Raji (cell line): ENCODE data around the gene ZXDA.
"Not testable (repeated sequence)": the region's sequence is repeated elsewhere in the genome, so short reads cannot be mapped to it uniquely, and the experiment has no call there.

Source experiments
- POLR2A ChIP-seq: IDR thresholded peaks from 2 replicates; pipeline ENCODE4 v1.6.1; 2011; ENCODE audit warnings: low read depth, low read length, control low read depth; ENCODE audit not compliant: insufficient read depth

ZXDA gene, protein sequence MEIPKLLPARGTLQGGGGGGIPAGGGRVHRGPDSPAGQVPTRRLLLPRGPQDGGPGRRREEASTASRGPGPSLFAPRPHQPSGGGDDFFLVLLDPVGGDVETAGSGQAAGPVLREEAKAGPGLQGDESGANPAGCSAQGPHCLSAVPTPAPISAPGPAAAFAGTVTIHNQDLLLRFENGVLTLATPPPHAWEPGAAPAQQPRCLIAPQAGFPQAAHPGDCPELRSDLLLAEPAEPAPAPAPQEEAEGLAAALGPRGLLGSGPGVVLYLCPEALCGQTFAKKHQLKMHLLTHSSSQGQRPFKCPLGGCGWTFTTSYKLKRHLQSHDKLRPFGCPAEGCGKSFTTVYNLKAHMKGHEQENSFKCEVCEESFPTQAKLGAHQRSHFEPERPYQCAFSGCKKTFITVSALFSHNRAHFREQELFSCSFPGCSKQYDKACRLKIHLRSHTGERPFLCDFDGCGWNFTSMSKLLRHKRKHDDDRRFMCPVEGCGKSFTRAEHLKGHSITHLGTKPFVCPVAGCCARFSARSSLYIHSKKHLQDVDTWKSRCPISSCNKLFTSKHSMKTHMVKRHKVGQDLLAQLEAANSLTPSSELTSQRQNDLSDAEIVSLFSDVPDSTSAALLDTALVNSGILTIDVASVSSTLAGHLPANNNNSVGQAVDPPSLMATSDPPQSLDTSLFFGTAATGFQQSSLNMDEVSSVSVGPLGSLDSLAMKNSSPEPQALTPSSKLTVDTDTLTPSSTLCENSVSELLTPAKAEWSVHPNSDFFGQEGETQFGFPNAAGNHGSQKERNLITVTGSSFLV

DNA sequence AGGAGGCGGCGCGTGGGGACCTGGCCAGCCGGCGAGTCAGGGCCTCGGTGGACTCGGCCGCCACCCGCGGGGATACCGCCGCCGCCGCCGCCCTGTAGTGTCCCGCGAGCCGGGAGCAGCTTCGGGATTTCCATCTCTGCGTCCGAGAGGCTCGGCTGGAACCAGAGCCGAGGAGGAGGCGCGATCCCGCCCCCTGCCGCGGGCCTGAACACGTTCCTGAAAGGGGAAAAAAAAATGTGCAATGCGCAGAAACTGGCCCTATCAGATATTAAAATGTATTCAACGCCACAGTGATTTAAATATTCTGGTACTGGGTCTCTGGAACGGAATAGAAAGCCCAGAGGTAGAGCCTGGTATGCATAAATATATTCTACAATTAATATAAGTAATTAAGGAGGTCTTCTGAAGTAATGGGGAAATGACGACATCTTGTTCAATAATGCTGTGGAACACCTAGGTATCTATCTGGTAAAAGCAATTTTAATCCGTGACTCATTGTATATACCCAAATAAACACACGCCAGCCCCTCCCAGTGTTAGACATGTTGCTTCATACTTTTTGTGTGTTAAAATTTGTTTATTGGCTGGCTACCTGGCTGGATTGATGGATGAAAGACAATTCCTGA lies at the start of gene ZXDA:
TSS of gene ZXDA (minus strand) at position 172 of the 626 bp plus-strand sequence. CDS start at position 134, 38 bp downstream.
- TF ChIP-seq POLR2A = not testable (repeated sequence)

DNA sequence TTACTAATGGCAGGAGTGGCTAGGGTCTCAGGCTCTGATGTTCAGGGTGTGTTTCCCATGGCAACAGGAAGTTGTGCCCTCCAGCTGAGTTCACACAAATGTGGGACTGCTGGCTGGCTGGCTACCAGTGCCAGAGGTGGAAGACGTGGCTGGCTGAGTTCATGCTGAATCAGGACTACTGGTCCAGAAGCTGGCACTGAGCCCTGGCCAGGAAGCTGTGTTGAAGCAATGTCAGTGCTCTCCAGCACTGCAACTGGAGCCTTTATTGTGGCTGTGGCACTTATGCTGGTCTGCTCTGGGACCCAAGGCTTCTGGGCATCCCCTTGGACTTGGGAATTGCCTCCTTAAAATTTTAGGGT lies 42.0 kb upstream of the ZXDA start:
- TF ChIP-seq POLR2A = no peak

DNA sequence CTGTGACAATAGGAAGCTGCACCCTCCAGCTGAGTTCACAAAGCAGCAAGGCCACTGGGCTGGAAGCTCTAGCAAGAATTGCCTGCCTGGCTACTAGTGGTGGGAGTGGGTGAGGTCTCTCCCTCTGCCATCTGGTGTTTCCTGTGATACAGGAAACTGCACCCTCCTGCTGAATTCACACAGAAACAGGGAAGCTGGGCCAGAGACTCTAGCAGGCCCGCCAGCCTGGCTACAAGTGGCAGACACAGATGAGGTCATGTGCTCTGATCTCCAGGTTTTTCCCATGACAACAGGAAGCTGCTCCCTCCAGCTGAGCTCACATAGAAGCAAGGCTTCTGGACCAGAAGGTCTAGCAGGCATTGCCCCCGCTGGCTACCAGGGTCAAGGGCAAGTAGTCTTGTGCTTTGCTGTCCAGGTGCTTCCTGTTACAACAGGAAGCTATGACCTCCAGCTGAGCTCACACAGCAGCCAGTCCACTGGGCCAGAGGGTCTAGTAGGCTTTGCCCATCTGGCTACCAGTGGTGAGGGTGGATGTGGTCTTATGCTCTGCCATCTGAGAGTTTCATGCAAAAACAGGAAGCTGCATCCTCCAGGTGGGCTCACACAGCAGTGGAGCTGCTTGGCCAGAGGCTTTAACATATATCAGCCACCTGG lies 41.5 kb upstream of the ZXDA start:
- no peak for TF ChIP-seq POLR2A

DNA sequence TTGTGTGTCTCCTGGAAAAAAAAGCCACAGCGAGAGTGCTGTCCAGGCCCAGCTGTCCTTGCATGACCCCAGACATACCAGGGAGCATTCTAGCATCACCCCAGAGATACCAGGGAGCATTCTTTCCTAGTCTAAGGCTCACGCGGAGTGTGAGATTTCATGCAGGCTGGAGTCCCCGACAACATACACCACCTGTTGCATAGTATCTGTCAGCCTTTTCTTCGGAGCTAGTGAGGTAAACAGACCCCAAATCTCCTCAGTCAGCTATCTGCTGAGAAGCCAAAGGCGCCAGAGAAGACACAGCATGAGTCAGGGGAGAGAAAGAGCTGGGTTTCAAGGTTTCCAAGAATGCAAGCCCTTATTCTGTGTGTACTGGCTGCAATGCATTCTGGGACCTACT lies 23.1 kb upstream of the ZXDA start:
- TF ChIP-seq POLR2A = no peak

DNA sequence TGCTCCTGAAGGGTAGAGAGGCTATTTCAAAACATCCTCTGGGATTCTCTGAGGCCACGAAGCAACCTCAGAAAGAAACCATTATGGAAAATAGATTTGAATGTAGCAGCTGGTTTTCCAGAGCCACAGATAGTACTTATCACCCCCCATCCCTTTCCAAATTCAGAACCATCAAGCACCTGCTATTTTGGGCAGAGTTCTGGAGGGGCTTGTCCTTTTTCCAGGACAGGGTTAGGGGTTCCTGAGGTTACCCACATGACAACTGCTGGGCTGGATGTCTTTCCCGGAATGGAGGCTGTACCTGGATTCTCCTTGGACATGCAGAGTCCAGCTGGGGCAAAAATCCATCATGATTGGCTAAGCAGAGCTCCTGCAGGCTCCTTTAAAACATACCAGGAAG lies 22.0 kb upstream of the ZXDA start:
- no peak for TF ChIP-seq POLR2A

DNA sequence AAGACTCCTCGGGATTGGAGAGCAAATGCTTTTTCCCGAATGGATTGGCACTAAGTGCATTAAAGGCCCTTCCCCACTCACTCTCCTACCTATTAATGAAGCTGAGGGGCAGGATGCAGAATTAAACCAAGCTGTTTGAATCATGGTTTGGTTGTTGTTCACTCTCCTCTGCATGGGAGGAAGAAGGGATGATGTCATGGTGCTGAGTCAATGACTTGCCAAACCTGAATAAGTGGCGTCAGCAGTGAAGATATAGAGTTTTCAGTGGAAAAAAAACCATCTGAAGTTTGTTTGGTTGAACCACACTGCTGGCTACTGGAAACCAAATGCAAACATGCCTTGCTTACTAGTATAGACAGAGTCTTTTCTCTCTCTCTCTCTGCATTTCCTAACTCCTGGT lies 19.8 kb upstream of the ZXDA start:
- TF ChIP-seq POLR2A = no peak

DNA sequence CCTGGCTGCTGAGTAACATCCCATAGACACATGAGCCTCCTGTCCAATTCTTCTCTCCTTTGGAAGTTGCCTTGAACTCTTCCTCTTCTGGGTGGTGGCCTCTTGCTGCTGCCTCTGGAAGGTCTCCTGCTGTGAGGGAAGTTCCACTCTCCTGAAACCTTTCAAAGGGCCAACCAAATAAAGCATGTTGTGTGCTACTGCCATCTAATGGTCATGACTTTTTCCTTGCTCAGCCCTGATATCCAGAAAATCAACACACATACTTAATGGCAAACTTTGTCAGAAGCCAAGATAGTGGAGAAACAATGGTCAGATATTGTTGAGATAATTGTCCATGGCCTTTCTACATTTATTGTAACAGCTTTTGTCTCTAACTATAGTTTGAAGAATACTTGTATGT lies 19.1 kb upstream of the ZXDA start:
- TF ChIP-seq POLR2A = no peak

DNA sequence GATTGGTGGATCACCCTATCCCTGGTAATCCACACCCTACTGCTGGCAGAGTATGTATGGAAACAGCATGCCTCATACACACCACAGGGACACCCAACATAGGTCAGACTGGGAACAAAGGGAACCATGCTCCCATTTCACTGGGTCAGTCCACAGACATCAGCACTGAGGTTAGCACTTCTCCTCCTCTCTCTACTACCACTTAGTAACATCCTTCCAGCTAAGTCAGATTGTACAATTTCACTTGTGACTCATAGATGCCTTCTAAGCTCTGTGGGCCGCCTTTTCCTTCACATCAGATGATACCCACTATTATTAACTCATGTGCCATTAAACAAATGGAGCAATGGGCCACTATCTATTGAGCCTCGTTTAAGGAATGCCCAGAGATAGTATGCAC lies 15.5 kb upstream of the ZXDA start:
- TF ChIP-seq POLR2A = no peak

DNA sequence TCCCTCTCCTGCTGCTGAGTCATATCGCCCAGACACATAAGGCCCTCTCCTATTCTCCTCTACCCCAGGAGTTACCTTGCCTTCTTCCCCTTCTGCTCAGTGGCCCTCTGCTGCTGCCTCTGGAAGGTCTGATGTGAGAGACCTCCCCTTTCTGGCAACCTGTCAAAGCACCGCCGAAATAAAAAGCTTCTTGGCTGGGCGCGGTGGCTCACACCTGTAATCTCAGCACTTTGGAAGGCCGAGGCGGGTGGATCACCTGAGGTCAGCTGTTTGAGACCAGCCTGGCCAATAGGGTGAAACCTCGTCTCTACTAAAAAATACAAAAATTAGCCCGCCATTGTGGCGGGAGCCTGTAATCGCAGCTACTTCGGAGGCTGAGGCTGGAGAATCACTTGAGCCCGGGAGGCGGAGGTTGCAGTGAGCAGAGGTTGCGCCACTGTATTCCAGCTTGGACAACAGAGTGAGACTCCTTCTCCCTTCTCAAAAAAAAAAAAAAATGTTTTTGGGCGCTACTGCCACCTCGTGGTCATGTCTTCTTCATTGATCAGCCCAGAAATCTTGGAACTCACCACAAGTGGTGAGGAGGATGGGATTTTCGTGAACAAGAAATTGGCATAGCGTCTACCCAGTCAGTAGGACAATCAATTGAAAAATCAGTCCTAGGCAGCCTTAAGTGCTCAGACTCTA lies 8.6 kb upstream of the ZXDA start:
- TF ChIP-seq POLR2A = no peak

DNA sequence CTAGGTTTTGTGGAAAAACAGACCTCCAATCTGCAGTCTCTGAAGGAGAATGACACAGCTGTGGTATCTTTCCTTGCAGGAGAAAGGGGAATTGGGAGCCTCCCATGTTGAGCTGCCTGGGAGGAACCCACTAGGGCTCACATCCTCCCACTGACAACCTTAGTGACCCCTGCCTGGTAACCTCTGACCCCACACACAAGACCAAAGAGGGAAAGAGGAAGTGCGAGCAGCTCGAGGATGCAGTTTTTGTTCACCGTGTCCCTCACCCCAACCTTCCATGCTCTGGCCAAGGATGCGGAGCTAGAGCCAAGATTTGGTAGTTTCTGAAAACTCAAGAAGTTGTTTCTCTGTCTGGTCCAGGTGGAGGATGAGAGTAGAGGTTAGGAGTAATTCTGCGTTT lies 5.4 kb upstream of the ZXDA start:
- TF ChIP-seq POLR2A = no peak

DNA sequence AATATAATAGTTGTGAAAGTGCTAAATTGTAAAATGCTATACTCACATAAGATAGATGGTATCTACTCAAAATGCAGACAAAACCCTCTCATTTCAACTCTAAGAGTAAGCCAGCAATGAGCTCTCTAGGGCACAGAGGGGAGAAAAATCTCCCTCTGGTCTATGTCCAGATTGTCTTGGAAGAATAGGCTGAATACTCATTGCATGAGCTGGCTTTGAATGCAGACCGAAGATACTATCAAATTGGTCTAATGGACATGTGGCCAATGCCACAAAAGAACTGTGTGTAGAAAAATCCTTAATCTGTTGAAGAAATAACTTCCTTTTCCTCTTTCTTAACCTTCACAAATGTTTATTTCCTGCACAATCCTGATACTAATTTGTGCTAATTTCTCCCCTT lies 3.5 kb downstream of the ZXDA start:
- TF ChIP-seq POLR2A = no peak

DNA sequence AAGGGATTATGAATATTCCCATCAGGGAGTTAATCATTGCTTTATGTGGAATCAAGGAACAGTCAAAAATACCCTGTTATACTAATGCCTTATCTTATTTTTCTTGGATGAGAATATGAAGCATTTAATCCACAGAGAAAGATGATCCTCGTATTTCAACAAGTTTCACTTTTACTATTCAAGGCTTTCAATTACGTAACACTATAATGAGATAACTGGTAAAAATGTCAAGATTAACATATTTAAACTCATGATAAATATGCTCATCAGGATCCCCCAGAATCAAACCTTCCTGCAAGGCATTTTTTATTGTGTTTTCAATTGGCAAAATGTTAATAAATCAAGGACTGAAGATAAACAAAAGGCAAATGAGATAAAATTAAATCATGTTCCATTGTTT lies 5.1 kb downstream of the ZXDA start:
- TF ChIP-seq POLR2A = no peak

DNA sequence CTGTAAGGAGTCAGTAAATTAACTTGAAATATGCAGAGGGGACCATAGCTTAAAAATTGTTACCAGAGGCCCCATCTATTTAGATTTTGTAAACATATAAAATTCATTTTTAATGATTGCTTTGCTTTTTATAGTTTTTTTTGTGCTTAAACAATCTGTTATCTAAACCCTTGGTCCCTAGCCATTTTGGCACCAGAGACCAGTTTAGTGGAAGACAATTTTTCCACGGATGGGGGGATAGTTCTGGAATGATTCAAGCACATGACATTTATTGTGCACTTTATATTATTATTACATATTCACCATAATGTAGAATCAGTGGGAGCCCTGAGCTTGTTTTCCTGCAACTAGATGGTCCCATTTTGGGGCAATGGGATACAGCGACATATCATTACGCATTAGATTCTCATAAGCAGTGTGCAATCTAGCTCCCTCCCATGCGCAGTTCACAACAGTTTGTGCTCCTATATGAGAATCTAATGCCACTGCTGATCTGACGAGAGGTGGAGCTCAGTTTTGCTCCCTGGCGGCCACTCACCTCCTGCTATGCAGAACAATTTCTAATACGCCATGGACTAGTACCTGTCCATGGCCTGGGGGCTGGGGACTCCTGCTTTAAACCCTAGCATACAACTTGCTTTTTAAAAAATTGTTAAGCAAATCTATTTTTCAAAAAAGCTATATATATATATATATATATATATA lies 5.9 kb downstream of the ZXDA start:
- TF ChIP-seq POLR2A = no peak

DNA sequence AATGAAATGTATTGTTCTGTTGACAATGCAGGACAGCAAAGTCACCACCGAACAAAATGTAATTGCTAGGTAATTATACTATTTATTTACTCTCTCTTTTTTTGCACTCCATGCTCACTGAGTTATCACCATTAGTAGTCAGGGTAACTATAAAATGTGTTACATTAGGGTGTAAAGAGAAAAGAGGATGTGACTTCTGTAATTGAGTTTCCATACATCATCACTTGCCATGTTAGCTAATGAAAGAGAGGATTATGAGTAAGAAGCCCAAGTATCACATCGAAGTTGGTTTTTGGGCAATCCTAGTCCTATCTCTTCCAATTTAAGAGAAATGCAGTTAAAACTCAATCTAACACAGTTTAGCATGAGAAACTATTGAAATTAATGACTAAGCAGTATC lies 7.6 kb downstream of the ZXDA start:
- no peak for TF ChIP-seq POLR2A
